NK-92 treated with Interleukin-12 subunit alpha and Interleukin-12 subunit beta, amount 100 ng/mL, for 24 hours (cell line): Measurements from ENCODE around the gene LRBA.
"Not testable (repeated sequence)": the region's sequence is repeated elsewhere in the genome, so short reads cannot be mapped to it uniquely, and the experiment has no call there.

Experiments used
- DNase-seq: peaks from one replicate; lab custom pipeline; 2025; lab: John Stamatoyannopoulos, UW

The LRBA gene

GRCh38 chr4:150662686-150663085 is 352.4 kb downstream of the LRBA start:
- no peak for DNase-seq

GRCh38 chr4:150661551-150661950 is 353.5 kb downstream of the LRBA start:
- not testable (repeated sequence) for DNase-seq

GRCh38 chr4:150658258-150658657 is 356.8 kb downstream of the LRBA start:
- not testable (repeated sequence) for DNase-seq

GRCh38 chr4:150656891-150657290 is 358.2 kb downstream of the LRBA start:
- no peak for DNase-seq

GRCh38 chr4:150650751-150651150 is 364.3 kb downstream of the LRBA start:
- no peak for DNase-seq

GRCh38 chr4:150648123-150648522 is 367.0 kb downstream of the LRBA start:
- no peak for DNase-seq

GRCh38 chr4:150647008-150647407 is 368.1 kb downstream of the LRBA start:
- DNase-seq, result no peak

GRCh38 chr4:150641612-150642011 is 373.5 kb downstream of the LRBA start:
- DNase-seq, result no peak

GRCh38 chr4:150632639-150633038 is 382.4 kb downstream of the LRBA start:
- no peak for DNase-seq

- DNase-seq, result no peak
Measured at GRCh38 chr4:150628073-150628472, 387.0 kb downstream of the LRBA start.

- DNase-seq, result no peak
Measured at GRCh38 chr4:150625033-150625432, 390.1 kb downstream of the LRBA start.

GRCh38 chr4:150624055-150624454 is 391.0 kb downstream of the LRBA start:
- DNase-seq, result no peak

- no peak for DNase-seq
Measured at GRCh38 chr4:150619042-150619441, 396.0 kb downstream of the LRBA start.

- DNase-seq, result no peak
Measured at GRCh38 chr4:150609131-150609530, 406.0 kb downstream of the LRBA start.

- no peak for DNase-seq
Measured at GRCh38 chr4:150600812-150601445, 414.2 kb downstream of the LRBA start.

GRCh38 chr4:150599547-150599946 is 415.5 kb downstream of the LRBA start:
- no peak for DNase-seq

- no peak for DNase-seq
Measured at GRCh38 chr4:150598909-150599308, 416.2 kb downstream of the LRBA start.

- no peak for DNase-seq
Measured at GRCh38 chr4:150593996-150594395, 421.1 kb downstream of the LRBA start.

- no peak for DNase-seq
Measured at GRCh38 chr4:150591904-150592303, 423.2 kb downstream of the LRBA start.

- no peak for DNase-seq
Measured at GRCh38 chr4:150591406-150591805, 423.7 kb downstream of the LRBA start.

GRCh38 chr4:150590631-150591030 is 424.5 kb downstream of the LRBA start:
- DNase-seq, result no peak

GRCh38 chr4:150589157-150589556 is 425.9 kb downstream of the LRBA start:
- no peak for DNase-seq

GRCh38 chr4:150588316-150588715 is 426.8 kb downstream of the LRBA start:
- DNase-seq, result no peak

- no peak for DNase-seq
Measured at GRCh38 chr4:150586162-150586810, 428.8 kb downstream of the LRBA start.
